Keratinocyte (primary cell): ENCODE data around the gene CCN2.

ENCODE experiments used
- EZH2 ChIP-seq: IDR thresholded peaks from one replicate; pipeline ENCODE4 v1.6.1; 2012; ENCODE audit warnings: inconsistent platforms, mild to moderate bottlenecking, low read length, moderate library complexity
- TF ChIP-seq, protein P1 (sequence below), 3 experiments: IDR thresholded peaks in 1 of 3; conservative IDR thresholded peaks in 1 of 3; optimal IDR thresholded peaks in 1 of 3; 2 replicates in 2 of 3; 3 replicates in 1 of 3; pipeline versions ENCODE3 to v1.5.1; 2011; ENCODE audit warnings: low read length in 3 of 3, mild to moderate bottlenecking in 3 of 3, moderate library complexity in 2 of 3, control low read depth in 1 of 3, inconsistent platforms in 1 of 3; ENCODE audit not compliant: insufficient read depth in 2 of 3; ENCODE audit errors: extremely low read depth in 1 of 3

DNA sequence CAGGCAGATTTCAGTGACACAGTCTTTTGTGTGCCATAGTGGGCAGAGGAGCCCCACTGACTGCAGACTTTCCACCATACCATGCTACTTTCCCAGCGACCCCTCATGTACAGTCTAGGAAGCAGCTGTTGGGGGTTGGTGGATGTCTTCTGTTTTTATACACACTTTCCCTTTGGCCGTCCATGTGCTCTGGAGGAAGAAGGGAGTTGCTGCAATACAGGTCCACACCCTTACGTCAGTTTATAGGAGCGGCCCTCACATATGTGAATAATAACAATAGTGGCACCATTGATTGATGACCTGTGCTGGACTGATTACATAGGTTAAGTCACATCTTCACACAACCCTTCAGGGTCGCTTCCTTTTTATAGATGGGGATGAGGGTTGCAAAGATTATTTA lies 17.5 kb upstream of the CCN2 start:
- TF ChIP-seq, protein P1, sequence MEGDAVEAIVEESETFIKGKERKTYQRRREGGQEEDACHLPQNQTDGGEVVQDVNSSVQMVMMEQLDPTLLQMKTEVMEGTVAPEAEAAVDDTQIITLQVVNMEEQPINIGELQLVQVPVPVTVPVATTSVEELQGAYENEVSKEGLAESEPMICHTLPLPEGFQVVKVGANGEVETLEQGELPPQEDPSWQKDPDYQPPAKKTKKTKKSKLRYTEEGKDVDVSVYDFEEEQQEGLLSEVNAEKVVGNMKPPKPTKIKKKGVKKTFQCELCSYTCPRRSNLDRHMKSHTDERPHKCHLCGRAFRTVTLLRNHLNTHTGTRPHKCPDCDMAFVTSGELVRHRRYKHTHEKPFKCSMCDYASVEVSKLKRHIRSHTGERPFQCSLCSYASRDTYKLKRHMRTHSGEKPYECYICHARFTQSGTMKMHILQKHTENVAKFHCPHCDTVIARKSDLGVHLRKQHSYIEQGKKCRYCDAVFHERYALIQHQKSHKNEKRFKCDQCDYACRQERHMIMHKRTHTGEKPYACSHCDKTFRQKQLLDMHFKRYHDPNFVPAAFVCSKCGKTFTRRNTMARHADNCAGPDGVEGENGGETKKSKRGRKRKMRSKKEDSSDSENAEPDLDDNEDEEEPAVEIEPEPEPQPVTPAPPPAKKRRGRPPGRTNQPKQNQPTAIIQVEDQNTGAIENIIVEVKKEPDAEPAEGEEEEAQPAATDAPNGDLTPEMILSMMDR (optimal IDR thresholded peaks at IDR 0.05 in 1 of 3, IDR thresholded peaks at IDR 0.05 in 1 of 3, conservative IDR thresholded peaks at IDR 0.05 in 1 of 3; ENCODE audit: extremely low read depth in 1 of 3, insufficient read depth in 2 of 3, low read length in 3 of 3), result no peak
- no peak for TF ChIP-seq EZH2
